K562 (cell line): ENCODE results near the gene CNP. TPM values are rescaled to one million over a fixed set of nuclear protein-coding genes. Genes with fewer than 3 reads are reported as not detected.
A peak's percentile ranks its signal among the peaks of the same experiment; 100 is the strongest.

Experiments used
- ATF1 ChIP-seq, 2 experiments: fragments of 450-650 bp in 1 of 2; IDR thresholded peaks; 2 replicates each; pipeline ENCODE4 v1.6.1; 2016; ENCODE audit warnings: missing compliant biosample characterization in 1 of 2, missing genetic modification characterization in 1 of 2
- CREB3L1 ChIP-seq: fragments of 450-650 bp; IDR thresholded peaks from 2 replicates; pipeline ENCODE4 v1.6.1; 2014; ENCODE audit warnings: low read depth, mild to moderate bottlenecking, moderate library complexity, borderline replicate concordance
- CTBP1 ChIP-seq: fragments of 450-650 bp; IDR thresholded peaks from 2 replicates; pipeline ENCODE4 v1.6.1; 2016; ENCODE audit warnings: borderline replicate concordance
- DLX4 ChIP-seq: fragments of 250-450 bp; sonication (Bioruptor Pico); IDR thresholded peaks from 2 replicates; pipeline ENCODE4 v1.6.1; 2021; ENCODE audit warnings: mild to moderate bottlenecking
- L3MBTL2 ChIP-seq: fragments of 450-650 bp; IDR thresholded peaks from 2 replicates; pipeline ENCODE4 v1.6.1; 2016; ENCODE audit warnings: mild to moderate bottlenecking, moderate library complexity
- MAX ChIP-seq: sonication (generic); formaldehyde crosslinking; IDR thresholded peaks from 2 replicates; pipeline ENCODE4 v1.9.0; 2022; ENCODE audit warnings: mild to moderate bottlenecking, missing genetic modification reagents
- PHF8 ChIP-seq: fragments of 200-600 bp; sonication (generic); IDR thresholded peaks from 2 replicates; pipeline ENCODE4 v1.6.1; 2012; ENCODE audit warnings: mixed run types, mild to moderate bottlenecking, inconsistent platforms, low read length, moderate library complexity, borderline replicate concordance
- RBM17 ChIP-seq: fragments of 200-400 bp; formaldehyde crosslinking; IDR thresholded peaks from 2 replicates; pipeline ENCODE4 v1.6.1; 2017; ENCODE audit warnings: low read depth, mild to moderate bottlenecking, low read length, borderline replicate concordance
- RREB1 ChIP-seq: fragments of 250-450 bp; sonication (Bioruptor Pico); IDR thresholded peaks from 2 replicates; pipeline ENCODE4 v1.4.0; 2020
- ZBTB11 ChIP-seq, 3 experiments: fragments of 200-800 bp in 1 of 3; fragments of 250-450 bp in 1 of 3; fragments of 450-650 bp in 1 of 3; sonication (Bioruptor Pico) in 1 of 3; sonication (Bioruptor generic) in 1 of 3; formaldehyde crosslinking in 1 of 3; IDR thresholded peaks; 2 replicates each; pipeline versions ENCODE4 v1.6.1 to v1.8.0; 2016 to 2022; ENCODE audit warnings: mild to moderate bottlenecking in 2 of 3, missing genetic modification characterization in 2 of 3, missing compliant biosample characterization in 1 of 3, moderate library complexity in 1 of 3
- ZNF584 ChIP-seq: fragments of 200-800 bp; sonication (Bioruptor generic); IDR thresholded peaks from 2 replicates; pipeline ENCODE4 v1.6.1; 2016; ENCODE audit warnings: low read depth, mild to moderate bottlenecking, missing genetic modification characterization, missing compliant biosample characterization
- polyA plus RNA-seq, 8 experiments: library from polyadenylated mRNA; depleted of rRNA in 4 of 8; stranded (reverse) in 5 of 8; unstranded in 3 of 8; fragments of >200 nt; fragmentation: Nextera tagmentation in 2 of 8; fragmentation: Illumina TruSeq in 1 of 8; extraction: Ambion mirVana in 2 of 8; extraction: Trizol in 1 of 8; gene quantifications; 2 replicates each; pipeline versions ENCODE4 v1.2.1 to v1.2.3, GENCODE V29; 2011 to 2014; ENCODE audit warnings: inconsistent platforms in 1 of 8, missing spikeins in 1 of 8
- total RNA-seq, 7 experiments: library from RNA; depleted of rRNA in 6 of 7; stranded (reverse); fragments of >200 nt in 6 of 7; fragmentation: Illumina TruSeq in 2 of 7; extraction: Trizol in 2 of 7; gene quantifications; 2 replicates each; pipeline versions ENCODE4 v1.2.1 to v1.2.3, GENCODE V29; 2011 to 2021; ENCODE audit warnings: low replicate concordance in 1 of 7

Gene CNP
- total and polyA plus RNA-seq, 9 of the 15 experiments (the other 6 are each of a cell fraction or from before 2014, with no cell fraction given) = 1.7 to 52.0 (median 29.1) TPM

- TF ChIP-seq ZNF584 (CRISPR knock-in tag) = no peak
- TF ChIP-seq PHF8 = peak; percentile 86
- peak; percentile 64; the same call in 1 of the 2 replicates for TF ChIP-seq CTBP1
- peak in 2 of 3 experiments; percentile 57 to 94; a peak in 3 of 6 replicates for TF ChIP-seq ZBTB11 (CRISPR knock-in tag; IDR thresholded peaks at IDR 0.05)
- no peak for TF ChIP-seq RBM17
- peak; percentile 62; the same call in 1 of the 2 replicates for TF ChIP-seq MAX (CRISPR knock-in tag)
- peak; percentile 67; the same call in 1 of the 2 replicates for TF ChIP-seq RREB1
- no peak for TF ChIP-seq ATF1 (CRISPR knock-in tag; IDR thresholded peaks at IDR 0.05)
- peak; percentile 79 for TF ChIP-seq ATF1 (tag; IDR thresholded peaks at IDR 0.05)
- TF ChIP-seq CREB3L1 = peak; percentile 97
- peak; percentile 27 for TF ChIP-seq L3MBTL2
- no peak for TF ChIP-seq DLX4 (CRISPR knock-in tag)
These were observed 50.6 kb downstream of the CNP start, which contains the start of gene DNAJC7 (continued) for GRCh38 chr17:42016941-42017865.
